ENCODE results near the gene ABR.

Gene ABR

DNA sequence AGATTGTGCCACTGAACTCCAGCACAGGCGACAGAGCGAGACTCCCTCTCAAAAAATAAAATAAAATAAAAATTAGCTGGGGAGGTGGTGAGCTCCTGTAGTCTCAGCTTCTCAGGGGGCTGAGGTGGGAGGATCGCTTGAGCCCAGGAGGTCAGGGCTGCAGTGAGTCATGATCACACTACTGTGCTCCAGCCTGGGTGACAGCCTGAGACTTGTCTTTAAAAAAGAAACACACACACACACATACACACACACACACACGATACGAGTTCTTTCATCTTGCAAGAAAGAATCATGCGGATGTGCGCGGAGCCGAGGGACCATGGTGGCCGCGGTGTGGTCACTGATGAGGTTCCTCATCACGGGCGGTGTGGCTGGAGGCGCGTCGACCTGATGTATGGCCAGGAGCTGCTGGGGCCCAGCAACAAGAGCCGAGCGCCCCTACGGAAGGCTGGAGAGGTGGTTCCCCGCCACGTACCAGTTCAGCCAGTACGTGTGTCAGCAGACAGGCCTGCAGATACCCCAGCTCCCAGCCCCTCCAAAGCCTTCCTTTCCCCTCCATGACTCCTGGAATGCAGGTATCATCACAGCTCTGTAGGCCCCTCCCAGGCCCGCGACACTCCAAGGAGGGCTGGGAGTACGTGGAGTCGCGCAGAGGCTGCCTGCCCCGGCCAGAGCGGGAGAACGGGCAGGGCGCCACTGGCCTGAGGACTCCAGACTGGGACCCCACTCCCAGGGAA lies 220.9 kb downstream of the ABR start:
- no peak for DNase-seq (ENCODE audit: low spot score)

DNA sequence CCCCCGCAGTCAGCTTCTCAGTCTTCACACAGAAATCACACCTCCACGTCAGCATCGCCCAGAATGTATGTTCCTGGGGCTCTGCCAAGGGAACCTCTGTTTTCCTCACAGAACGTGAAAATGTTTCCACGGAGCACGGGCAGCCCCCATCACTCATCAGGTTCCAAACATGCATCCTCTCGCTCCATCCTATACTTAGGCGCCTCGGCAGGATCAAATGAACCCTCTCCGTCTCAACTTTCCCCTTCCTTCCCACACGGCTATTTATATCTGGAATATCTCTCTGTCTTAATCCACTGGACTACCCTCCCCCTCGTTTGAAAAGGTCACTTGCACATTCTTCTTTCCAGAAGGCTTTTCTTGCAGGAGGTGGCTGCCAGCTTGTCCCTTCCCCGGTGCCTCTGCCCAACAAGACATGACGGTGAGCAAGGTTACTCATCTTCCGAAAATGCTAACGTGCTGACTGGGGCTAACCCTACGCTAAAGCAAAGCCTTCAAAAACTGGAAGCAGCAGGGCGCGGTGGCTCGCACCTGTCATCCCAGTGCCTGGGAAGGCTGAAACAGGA lies 221.8 kb downstream of the ABR start:
- DNase-seq (ENCODE audit: low spot score): no peak

DNA sequence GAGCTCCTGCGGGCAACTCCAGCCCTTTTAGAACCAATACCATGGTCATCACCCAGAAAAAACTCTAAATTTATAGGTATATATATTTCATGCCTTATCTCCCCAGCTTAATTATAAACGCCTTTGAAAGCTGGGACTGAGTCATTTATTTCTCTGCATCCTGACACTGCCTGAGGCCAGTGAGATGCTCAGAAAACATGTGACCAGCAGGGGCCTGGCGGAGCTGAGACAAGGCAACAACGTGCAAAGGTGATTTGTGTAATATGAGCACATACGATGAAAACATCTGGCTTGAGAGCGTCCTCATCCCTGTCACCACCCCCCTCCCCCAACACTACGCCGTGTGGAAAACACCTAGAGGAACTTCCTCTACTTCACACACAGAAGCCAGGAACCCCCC lies 222.9 kb downstream of the ABR start:
- DNase-seq (ENCODE audit: low spot score): no peak

DNA sequence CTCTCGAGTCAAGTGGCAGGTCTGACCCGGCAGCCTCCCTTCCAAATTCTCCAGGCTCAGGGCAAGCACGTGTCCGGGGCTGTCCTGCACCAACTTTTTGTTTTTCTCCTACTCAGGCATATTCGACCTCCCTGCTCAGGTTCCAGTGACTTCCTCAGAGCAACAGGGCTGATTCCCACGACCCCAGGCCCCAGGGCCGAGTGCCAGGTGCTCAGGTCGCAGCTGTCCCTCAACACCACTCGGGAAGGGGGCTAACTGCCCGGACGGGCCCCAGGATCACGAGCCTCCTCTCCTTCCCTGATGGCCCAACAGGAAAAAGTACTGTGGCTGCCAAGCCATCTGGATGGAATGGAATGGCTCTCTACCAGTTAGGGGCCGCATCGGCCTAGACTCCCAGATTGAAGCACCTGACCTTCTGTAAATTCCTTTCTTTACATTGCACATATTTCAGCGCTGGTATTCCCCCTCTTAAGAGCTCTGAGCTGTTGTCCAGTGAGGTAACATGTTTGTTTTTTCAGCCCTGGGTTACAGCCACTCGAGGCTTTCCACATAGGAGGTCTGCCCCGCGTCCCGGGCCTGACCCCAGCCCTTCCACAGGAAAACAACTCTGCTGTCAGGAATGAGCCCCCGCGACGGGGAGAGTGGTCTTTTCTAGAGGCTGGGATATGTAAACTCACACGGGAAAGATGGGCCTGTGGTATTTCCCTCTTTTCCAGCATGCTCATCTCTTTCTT lies 225.2 kb downstream of the ABR start:
- peak; percentile 66 for DNase-seq (ENCODE audit: low spot score)

DNA sequence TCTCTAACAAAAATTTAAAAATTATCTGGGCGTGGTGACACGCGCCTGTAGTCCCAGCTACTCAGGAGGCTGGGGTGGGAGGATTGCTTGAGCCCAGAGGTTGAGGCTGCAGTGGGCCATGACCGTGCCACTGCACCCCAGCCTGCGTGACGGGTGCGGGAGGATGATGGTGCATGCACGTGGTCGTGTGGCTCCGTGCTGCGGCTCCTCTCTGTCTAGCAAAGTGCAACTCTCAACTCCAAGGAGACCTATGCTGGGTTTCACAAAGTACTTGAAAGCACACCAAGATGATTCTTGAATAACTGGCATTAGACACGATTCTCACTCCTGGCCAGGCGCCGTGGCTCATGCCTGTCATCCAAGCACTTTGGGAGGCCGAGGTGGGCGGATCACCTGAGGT lies 226.0 kb downstream of the ABR start:
- DNase-seq (ENCODE audit: low spot score): no peak

All from HuH-7 (cell line).